Sigmoid colon (tissue), 4 donors: ENCODE results near the gene ST6GALNAC2.
A peak's percentile ranks its signal among the peaks of the same experiment; 100 is the strongest.

ENCODE experiments used
- CTCF ChIP-seq, 4 experiments: fragments of 450-650 bp in 3 of 4; fragments of 200-600 bp in 1 of 4; IDR thresholded peaks; one replicate each; pipeline ENCODE4 v1.5.1; 2016 to 2019; ENCODE audit warnings: antibody characterized with exemption in 4 of 4, mild to moderate bottlenecking in 3 of 4, moderate library complexity in 2 of 4
- POLR2A ChIP-seq, 2 donors: fragments of 450-650 bp; IDR thresholded peaks; one replicate each; pipeline ENCODE4 v1.6.1; 2016; ENCODE audit warnings: antibody characterized with exemption in 2 of 2, mild to moderate bottlenecking in 2 of 2, moderate library complexity in 2 of 2
- POLR2AphosphoS5 ChIP-seq, 4 donors: sonication (generic); formaldehyde crosslinking; IDR thresholded peaks; one replicate each; pipeline ENCODE4 v1.6.1; 2017; ENCODE audit warnings: antibody characterized with exemption in 4 of 4

GRCh38 chr17:76623271-76624146 is 37.8 kb upstream of the ST6GALNAC2 start:
- peak; percentile 84 to 93 (median 92) for TF ChIP-seq CTCF (IDR thresholded peaks at IDR 0.05)
- TF ChIP-seq POLR2A (IDR thresholded peaks at IDR 0.05) = no peak
- peak in 1 of 4 donors; percentile 9 for TF ChIP-seq POLR2AphosphoS5 (IDR thresholded peaks at IDR 0.05)
